Activated gamma-delta T cell treated with anti-CD3 and anti-CD28 coated beads, Interleukin-2, amount 50 U/mL, for 16 hours (primary cell): ENCODE data around the gene CFDP1.

Source experiments
- DNase-seq: peaks from one replicate; pipeline ENCODE4 v3.0.0-alpha.2; 2020; ENCODE audit warnings: low read depth

The CFDP1 gene

DNA sequence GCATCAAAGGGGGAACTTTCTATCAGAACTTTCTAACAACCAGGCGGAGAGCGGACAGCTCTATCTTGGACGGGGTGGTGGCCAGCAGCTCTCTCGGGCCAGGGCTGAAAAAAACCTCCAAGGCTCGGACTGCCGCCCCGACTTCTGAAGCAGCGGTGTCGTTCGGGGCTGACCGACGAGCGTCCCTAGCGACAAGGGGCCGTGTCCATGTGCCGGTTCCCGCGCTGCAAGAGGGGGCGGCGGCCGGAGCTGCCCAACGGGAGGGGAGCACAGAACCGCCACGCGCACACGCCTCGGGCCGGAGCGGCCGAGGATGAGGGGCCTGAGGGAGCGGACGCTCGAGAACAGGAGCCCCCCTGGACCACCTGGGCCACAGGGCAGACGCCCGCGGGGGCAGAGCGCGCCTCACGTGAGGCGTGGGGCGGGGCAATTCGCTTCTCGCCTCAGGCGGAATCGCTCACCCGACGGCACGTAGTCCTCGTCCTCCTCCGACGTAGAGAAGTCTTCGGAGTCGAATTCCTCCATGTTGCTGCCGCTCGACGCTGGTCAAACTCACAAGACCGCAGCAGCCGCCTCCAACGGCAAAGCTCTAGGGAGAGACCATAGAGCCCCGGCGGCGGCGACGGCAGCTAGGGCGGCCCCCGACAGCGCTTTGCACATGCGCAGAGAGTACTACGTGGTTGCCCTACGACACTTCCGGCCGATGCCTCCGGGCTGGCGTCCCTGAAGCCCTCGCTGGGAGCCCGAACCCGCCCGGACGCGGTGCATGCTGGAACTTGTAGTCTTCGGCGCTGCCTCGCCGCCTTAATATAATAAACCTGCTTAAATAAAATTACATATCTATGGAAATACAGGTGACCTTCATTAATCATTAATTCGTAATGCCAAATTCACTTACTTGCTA is at the start of gene CFDP1:
CFDP1 (minus strand) TSS at position 676 of the 904 bp plus-strand sequence; CDS start at position 525, 151 bp downstream.
- DNase-seq, result peak; percentile 92

DNA sequence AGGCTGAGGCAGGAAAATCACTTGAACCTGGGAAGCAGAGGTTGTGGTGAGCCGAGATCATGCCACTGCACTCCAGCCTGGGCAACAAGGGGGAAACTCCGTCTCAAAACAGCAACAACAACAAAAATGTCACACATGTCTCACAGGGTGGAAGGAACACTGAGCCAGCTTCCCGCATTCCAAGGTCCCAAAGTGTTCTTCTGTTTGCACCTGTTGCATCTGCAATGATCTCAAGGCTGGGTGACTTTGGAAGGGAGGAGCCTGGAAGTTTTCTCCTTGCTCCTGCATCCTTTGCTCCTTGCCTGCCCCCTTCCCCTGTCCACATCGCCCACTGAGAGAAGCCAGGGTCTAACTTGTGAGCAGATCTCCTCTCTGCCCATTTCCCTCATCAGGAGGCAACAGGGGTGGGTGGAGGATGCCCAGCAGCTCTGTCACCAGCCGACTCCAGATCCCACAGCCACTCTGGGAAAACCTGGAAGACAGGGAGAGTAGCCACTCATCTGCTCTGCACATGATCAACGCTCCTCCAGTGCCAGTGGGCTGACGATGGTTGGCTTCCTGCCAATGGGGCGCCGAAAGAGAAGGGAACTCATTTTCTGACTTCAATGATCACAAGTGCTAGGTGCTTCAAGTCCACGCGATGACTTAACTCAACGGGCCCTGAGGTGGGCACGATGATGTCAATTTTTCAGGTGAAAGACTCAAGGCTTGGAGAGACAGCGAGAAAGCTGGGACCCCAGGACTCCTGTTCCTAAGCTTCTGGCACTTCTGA is 49.3 kb upstream of the CFDP1 start:
- no peak for DNase-seq

- DNase-seq, result no peak
These were observed 48.2 kb upstream of the CFDP1 start for GRCh38 chr16:75481475-75481874.

- no peak for DNase-seq
These were observed 46.2 kb upstream of the CFDP1 start for GRCh38 chr16:75479421-75479990.

DNA sequence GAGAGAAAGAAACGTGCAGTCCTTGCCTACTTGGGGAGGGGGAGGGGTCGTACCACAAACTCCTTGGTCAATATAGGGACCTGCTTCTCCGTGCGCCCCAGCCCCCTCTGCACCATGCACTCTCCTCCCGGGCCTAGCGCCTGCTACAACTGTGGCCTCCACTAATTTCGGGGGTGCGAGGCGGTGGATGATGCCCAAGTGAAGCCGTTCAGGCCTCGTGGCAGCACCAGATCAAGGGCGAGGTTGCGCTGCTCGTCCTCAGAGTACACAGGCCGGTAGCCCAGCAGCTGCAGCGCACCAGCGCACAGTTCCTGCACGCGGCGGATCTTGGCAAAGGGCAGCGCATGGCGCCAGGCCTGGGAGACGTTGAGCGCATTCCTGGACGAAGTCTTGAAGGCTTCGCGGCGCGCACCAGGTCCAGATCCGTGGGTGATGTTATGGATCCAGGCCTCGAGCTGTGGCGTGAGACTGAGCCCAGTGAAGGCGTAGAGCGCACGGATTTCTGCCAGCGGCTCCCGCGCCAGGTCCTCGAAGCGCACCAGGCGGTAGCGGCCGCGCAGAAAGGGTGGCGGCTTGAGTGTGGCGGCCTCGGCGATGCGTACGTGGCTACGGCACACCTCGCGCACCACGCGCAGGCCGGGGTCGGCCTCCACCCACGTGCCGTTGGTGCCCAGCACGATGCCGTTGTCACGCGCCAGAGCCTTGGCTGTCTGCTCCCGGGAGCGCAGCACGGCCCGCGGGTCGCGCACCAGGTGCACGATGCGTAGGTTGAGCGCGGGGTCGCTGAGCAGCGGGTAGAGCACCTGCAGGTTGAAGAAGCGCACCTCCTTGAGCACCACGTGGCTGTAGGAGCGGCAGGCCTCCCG is 45.4 kb upstream of the CFDP1 start:
- no peak for DNase-seq

GRCh38 chr16:75477680-75478473 is 44.6 kb upstream of the CFDP1 start:
- no peak for DNase-seq

GRCh38 chr16:75476817-75477216 is 43.5 kb upstream of the CFDP1 start:
- DNase-seq, result no peak

- no peak for DNase-seq
These were observed 42.1 kb upstream of the CFDP1 start for GRCh38 chr16:75475420-75475847.

DNA sequence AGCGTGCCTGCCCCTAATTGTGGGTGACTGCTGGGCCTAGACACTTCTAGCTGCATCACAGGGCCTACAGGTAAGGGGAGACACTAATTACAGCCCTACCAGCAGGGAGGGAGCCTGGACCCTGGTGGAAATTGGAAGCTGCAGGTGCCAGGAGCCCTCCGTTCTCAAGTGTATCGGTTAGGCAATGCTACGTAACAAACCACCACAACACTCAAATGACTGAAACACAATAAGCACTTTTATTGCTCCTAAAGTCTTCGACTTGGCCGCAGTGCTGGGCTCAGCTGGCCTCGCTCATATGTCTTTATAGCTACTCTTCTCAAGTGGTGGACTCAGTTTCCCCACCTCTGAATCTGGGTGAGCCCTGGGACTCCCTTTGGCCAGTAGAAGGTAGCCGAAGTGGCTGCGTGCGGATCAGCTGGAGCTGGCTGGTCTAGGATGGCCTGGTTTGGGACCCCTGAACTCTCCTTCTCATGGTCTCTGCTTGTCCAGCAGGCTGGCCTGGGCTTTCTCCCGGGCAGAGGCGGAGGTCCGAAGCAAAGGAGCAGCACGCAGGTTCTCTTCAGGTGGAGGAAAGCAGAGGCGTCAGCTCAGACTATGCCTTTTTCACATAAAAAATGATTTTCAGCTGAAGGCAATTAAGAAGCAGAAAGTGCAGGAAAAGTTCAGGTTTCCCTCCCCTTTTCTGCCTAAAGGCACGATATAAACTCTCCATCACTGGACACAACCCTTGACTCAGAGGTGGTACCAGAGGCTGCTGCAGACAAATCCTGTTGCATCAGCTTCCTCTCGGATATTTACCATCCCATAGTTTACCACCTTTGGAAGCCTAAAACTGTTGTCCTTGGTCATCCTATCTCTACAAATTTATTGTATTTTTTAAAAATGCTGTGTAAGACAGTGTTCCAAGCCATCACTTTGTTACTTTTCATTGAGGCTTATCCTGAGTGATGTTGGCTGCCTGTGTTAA is 39.9 kb upstream of the CFDP1 start:
- DNase-seq, result no peak

DNA sequence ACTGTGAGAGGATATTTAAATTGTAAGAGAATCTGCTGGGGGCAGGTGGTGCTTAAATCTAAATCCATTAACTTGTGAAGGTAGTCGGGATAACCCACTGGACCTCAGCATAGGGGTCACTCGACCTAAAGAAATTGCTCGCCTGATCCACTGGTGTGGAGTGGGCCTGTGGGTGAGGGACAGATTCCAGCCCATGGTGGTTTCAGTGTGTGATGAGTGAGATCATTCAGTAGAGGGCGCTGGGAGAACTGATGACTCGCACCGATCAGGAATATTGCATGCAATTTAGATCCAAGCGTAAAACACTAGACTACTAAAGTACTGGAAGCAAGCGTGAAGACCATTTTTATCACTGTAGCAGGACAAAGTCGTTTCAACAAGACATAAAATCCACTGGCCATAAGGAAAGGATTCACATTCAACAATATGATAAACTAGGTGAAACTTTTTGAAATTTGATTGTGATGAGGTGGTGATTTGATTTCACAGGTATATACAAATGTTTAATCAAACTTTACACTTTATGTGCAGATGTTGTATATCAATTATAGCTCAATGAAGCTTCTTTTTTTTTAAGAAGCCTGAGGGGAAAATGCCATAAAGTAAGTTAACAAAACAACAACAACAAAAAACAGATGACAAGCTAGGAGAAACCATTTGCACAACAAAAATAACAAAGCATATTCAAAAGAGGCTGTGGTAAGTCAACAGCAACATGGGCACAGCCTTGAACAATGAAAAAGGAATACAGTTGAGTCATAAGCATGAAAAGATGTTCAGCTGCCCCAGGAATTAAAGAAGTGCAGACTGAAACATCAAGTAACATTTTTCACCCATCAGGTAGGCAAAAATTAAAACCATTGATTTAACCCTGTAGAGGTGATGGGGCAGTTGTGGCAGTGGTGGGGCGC is 38.7 kb upstream of the CFDP1 start:
- no peak for DNase-seq

DNA sequence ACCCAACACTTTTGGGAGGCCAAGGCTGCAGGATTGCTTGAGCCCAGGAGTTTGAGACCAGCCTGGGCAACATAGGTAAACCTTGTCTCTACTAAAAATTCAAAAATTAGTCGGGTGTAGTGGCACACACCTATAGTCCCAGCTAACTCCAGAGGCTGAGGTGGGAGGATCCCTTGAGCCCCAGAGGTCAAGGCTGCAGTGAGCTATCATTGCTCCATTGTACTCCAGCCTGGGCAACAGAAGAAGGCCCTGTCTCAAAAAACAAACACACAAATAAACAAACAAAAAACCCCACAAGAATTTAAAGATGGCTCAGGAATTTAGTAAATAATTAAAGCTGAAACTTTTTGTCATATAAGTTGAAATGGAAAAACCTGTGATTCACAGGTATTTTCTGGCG is 33.5 kb upstream of the CFDP1 start:
- DNase-seq, result no peak

DNA sequence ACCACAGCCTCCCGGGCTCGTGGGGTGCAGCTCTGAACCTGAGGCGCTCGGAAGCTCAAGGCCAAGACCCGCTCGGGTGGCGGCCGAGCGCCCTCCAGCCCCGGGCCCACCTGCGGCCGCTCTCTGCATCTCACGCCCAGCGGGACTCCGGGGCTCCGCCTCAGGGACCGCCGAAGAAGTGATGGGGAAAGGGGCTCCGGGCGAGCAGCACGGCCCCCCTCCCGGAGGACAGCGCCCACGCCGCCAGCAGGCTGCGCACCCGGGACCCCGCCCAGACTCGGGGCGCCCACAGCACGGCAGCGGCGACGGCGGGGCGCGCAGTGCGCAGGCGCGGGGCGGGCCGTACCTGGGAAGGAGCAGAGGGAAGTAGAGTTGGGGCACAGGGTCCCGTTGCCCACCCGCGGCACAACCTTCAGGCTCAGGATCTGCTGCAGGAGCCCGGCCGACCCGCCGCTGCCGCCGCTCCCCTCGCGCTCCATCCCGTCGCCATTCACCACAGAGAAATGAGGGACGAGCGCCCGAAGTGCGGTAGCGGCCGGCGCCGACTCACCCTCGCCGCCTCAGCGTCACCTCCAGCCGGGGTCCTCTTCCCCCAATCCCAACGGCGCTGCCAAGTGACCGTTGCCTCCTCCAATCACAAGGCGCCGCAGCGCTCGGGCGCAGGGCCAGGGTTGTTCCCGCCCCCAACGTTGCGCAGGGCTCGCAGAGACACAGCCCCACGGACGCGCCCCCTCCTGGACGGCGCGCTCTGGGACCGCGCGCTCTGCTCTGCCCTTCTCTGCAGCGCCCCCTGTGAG is 31.0 kb upstream of the CFDP1 start, which contains the start of gene TMEM170A:
TMEM170A (minus strand) TSS at position 568 of the 797 bp plus-strand sequence; CDS start at position 479, 89 bp downstream.
- peak; percentile 98 for DNase-seq

DNA sequence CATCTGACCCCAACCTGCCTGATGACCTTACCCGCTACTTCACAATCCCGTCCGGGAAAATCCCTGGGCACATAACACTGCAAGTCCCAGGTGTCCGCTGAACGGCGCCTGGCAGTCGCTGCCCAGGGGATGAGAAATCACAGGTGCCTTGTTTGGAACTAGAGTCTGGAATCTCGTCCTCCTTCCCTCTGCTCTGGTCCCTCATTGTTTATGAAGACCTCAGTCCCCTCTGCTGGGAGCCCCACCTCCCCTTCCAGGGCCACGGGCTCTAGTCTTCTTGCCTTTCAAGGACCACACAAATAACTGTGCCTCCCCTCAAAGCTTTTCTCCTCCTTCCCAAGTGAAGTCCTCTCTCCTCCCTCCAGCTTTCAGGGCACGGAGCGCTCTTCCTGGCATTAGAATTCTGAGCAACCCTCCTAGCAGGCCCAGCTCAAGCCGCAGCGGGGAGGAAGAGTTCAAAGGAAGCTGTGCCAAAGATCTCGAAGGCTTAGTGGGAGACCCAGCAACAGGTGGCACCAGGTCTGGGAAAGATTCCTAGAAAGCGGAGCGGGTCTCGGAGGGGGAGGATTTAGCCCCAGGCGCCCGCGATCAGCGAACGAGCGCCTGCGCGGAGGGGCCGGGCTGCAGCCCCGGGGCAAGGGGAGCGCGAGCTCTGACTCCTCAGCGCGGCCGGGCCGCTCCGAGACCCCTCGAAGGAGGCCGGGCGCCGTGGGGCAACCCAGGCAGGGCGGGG is 30.3 kb upstream of the CFDP1 start:
- DNase-seq, result peak; percentile 2

GRCh38 chr16:75462806-75463205 is 29.5 kb upstream of the CFDP1 start:
- no peak for DNase-seq

DNA sequence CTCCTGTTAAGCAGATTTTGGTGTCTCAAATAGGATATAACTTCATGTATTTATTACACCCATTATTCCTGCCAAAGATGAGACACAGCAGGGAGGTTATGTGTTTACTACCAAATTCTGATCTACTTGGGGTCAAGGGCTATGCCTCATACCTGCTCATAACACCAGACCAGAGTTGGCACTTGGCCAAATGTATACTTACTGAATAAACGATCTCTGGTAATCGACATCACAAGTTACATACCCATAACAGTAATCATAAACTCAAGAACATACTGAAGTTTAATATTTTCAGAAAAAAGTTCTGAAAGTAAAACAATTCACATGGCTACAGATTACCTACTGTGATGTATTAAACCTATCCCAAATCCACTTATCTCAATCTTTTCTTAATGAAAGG is 28.3 kb upstream of the CFDP1 start:
- DNase-seq, result no peak

DNA sequence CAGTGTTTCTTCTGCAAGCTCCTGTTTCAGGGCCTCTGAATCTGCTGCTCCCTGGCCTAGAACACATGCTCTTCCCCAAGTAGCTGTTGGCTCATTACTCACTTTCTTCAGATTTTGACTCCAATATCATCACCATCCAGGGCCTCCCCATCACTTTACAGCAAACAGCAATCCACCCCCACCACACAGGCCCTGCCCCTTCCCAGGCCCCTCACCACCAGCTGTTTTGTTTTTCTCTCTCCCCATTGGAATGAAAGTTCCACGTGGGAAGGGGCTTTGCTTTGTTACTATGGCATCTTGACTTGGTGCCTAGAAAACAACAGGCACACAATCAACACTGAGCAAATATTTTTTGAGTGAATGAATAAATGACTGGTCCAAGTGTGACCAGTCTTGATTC is 27.1 kb upstream of the CFDP1 start:
- DNase-seq, result no peak

DNA sequence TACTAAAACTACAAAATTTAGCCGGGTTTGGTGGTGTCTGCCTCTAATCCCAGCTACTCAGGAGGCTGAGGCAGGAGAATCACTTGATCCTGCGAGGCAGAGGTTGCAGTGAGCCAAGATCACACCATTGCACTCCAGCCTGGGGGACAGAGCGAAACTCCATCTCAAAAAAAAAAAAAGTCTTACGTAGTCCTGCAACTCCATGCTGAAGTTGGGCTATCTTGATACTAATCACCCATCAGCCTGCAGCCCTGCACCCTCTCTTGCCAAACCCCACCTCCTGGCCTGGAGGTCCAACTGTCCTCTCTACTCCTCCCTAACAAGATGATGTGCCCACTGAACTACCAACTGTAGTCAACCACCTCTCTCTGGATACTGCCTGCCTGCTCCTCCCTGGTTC is 26.4 kb upstream of the CFDP1 start:
- no peak for DNase-seq
